Neural progenitor cell (in vitro differentiated cells): Measurements from ENCODE around the gene NCOA6. TPM values are rescaled to one million over a fixed set of nuclear protein-coding genes. Genes with fewer than 3 reads are reported as not detected.

Source experiments
- DNase-seq: peaks from one replicate; pipeline ENCODE4 v3.0.0-alpha.2; 2016; ENCODE audit warnings: low spot score
- H2AFZ ChIP-seq: fragments of 200-600 bp; sonication (generic); replicated peaks from 2 replicates; pipeline ENCODE4 v1.6.1; 2016; ENCODE audit warnings: antibody characterized with exemption
- H3F3A ChIP-seq: fragments of 200-600 bp; sonication (generic); 2 replicates; pipeline ENCODE4 v1.6.1; 2016; ENCODE audit warnings: antibody characterized with exemption, low read depth
- H3K27ac ChIP-seq: fragments of 200-600 bp; sonication (generic); 2 replicates; pipeline ENCODE4 v1.5.1; 2016; ENCODE audit warnings: mild to moderate bottlenecking
- H3K27me3 ChIP-seq: fragments of 200-600 bp; sonication (generic); 2 replicates; pipeline ENCODE4 v1.6.1; 2016; ENCODE audit warnings: mild to moderate bottlenecking, moderate library complexity
- H3K36me3 ChIP-seq: fragments of 200-600 bp; sonication (generic); 2 replicates; pipeline ENCODE4 v1.5.1; 2016
- H3K4me1 ChIP-seq: fragments of 200-600 bp; sonication (generic); 2 replicates; pipeline ENCODE4 v1.6.1; 2016; ENCODE audit warnings: mixed run types
- H3K4me2 ChIP-seq: fragments of 200-600 bp; sonication (generic); 2 replicates; pipeline ENCODE4 v1.6.1; 2016
- H3K4me3 ChIP-seq: fragments of 200-600 bp; sonication (generic); 2 replicates; pipeline ENCODE4 v1.5.1; 2016
- H3K79me2 ChIP-seq: fragments of 200-600 bp; sonication (generic); 2 replicates; pipeline ENCODE4 v1.6.1; 2016; ENCODE audit warnings: low read depth
- H3K9ac ChIP-seq: fragments of 200-600 bp; sonication (generic); 2 replicates; pipeline ENCODE4 v1.6.1; 2016
- H3K9me3 ChIP-seq: fragments of 200-600 bp; sonication (generic); 2 replicates; pipeline ENCODE4 v1.5.1; 2016; ENCODE audit warnings: low read depth
- H4K20me1 ChIP-seq: fragments of 200-600 bp; sonication (generic); 2 replicates; pipeline ENCODE4 v1.6.1; 2016; ENCODE audit warnings: low read depth
- H3K27ac Mint-ChIP-seq: 3 replicates; pipeline ENCODE4 v1.8.0; 2021; ENCODE audit warnings: mixed read lengths
- H3K27me3 Mint-ChIP-seq: 2 replicates; pipeline ENCODE4 v1.8.0; 2022; ENCODE audit warnings: low read depth, mild to moderate bottlenecking, inconsistent platforms, moderate library complexity, mixed read lengths; ENCODE audit not compliant: insufficient read depth
- H3K36me3 Mint-ChIP-seq: 3 replicates; pipeline ENCODE4 v1.8.0; 2021; ENCODE audit warnings: mixed read lengths
- H3K4me1 Mint-ChIP-seq: 3 replicates; pipeline ENCODE4 v1.8.0; 2021; ENCODE audit warnings: mixed read lengths
- H3K4me3 Mint-ChIP-seq: 3 replicates; pipeline ENCODE4 v1.8.0; 2021; ENCODE audit warnings: mild to moderate bottlenecking, moderate library complexity, mixed read lengths
- H3K9me3 Mint-ChIP-seq: 3 replicates; pipeline ENCODE4 v1.8.0; 2020; ENCODE audit warnings: mixed read lengths
- EZH2 ChIP-seq: fragments of 200-600 bp; sonication (generic); IDR thresholded peaks from 2 replicates; pipeline ENCODE4 v1.6.1; 2017; ENCODE audit warnings: antibody characterized with exemption, mild to moderate bottlenecking, moderate library complexity
- EZH2phosphoT487 ChIP-seq: fragments of 200-600 bp; sonication (generic); IDR thresholded peaks from 2 replicates; pipeline ENCODE4 v1.6.1; 2017; ENCODE audit warnings: antibody characterized with exemption
- total RNA-seq: library from RNA; depleted of rRNA; stranded (reverse); fragments of >200 nt; gene quantifications from 2 replicates; pipeline ENCODE4 v1.2.3, GENCODE V29; 2015; ENCODE audit warnings: low replicate concordance
- TF ChIP-seq, protein P1 (sequence below): fragments of 200-600 bp; sonication (generic); IDR thresholded peaks from 2 replicates; pipeline ENCODE4 v1.5.1; 2017; ENCODE audit warnings: antibody characterized with exemption, mild to moderate bottlenecking

The NCOA6 gene
- total RNA-seq, 1 donor from 2014 or later: 14.3 TPM

DNA sequence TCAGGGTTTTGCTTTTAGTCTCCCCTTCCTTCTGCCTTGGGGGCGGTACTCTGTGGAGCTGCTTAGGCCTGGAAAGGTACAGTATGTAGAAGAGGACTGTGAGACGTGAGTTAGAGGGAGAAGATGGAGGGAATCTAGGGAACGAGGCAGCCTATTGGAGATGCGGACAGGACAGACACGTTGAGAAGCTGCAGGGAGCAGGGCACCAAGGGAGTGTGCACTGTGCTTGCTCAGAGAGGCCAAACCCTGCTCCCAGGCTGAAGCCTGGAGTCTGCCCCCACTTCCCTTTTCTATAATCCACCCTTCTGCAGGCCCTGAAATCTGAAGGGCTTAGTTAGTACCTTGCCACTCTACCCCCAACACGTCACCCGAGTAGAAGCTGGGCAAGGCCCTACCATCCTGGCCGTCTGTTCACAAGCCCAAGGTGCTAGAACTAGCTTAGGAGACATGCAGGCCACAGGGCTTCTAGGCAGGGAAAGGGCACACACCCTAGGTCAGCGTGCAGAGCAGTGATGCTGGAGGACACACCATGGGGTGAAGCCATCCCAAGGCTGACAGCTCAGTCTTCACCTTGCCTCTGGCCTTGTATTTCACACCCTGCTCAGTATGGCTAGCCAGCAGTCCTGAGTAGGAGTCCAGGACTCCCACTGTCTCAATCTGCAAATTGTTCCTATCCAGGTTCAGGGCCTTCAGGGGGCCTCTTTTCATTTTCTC, 114.4 kb downstream of the NCOA6 start:
- H3K27me3 Mint-ChIP-seq: peaks cover 26% of the 10 kb centered on the region
- H3K27me3 ChIP-seq: peaks cover 61% of the 10 kb centered on the region
- no peaks in the 10 kb centered on the region for H3K36me3 ChIP-seq
- H2AFZ ChIP-seq: no peak overlapping the region
- no peak for DNase-seq
- TF ChIP-seq EZH2 (no peak), EZH2phosphoT487 (no peak)
- TF ChIP-seq, protein P1, sequence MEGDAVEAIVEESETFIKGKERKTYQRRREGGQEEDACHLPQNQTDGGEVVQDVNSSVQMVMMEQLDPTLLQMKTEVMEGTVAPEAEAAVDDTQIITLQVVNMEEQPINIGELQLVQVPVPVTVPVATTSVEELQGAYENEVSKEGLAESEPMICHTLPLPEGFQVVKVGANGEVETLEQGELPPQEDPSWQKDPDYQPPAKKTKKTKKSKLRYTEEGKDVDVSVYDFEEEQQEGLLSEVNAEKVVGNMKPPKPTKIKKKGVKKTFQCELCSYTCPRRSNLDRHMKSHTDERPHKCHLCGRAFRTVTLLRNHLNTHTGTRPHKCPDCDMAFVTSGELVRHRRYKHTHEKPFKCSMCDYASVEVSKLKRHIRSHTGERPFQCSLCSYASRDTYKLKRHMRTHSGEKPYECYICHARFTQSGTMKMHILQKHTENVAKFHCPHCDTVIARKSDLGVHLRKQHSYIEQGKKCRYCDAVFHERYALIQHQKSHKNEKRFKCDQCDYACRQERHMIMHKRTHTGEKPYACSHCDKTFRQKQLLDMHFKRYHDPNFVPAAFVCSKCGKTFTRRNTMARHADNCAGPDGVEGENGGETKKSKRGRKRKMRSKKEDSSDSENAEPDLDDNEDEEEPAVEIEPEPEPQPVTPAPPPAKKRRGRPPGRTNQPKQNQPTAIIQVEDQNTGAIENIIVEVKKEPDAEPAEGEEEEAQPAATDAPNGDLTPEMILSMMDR: no peak
- H3F3A ChIP-seq: peaks cover 21% of the 10 kb centered on the region
- H3K4me3 Mint-ChIP-seq: peak overlapping the region; percentile 85
- H3K27ac Mint-ChIP-seq: no peak overlapping the region
- H4K20me1 ChIP-seq: peaks cover 13% of the 10 kb centered on the region
- no peak overlapping the region for H3K9ac ChIP-seq
- peaks cover 7% of the 10 kb centered on the region for H3K4me1 Mint-ChIP-seq
- H3K4me3 ChIP-seq: no peak overlapping the region
- H3K9me3 ChIP-seq: no peaks in the 10 kb centered on the region
- H3K36me3 Mint-ChIP-seq: peaks cover 11% of the 10 kb centered on the region
- no peaks in the 10 kb centered on the region for H3K4me1 ChIP-seq
- H3K27ac ChIP-seq: no peak overlapping the region
- H3K79me2 ChIP-seq: no peaks in the 10 kb centered on the region
- peak overlapping the region; percentile 99 for H3K4me2 ChIP-seq
- H3K9me3 Mint-ChIP-seq: no peaks in the 10 kb centered on the region

DNA sequence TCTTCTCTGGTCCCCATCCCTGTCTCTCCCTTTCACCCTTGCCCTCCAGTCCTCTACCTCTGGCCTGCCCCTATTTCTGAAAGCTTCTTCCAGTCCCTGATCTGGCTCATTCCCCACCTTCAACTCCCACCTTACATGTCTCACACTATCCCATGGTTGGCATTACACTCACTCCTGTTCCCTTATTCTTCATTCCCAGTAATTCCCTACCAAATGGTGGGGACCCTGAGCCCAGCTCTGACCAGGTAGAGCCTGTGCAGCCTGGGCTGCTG, 114.9 kb downstream of the NCOA6 start:
- Histone ChIP-seq H4K20me1 (peaks cover 18% of the 10 kb centered on the region), H3K4me3 (peak overlapping the region; percentile 69), H3K27ac (no peak overlapping the region), H2AFZ (no peak overlapping the region), H3K27me3 (peaks cover 66% of the 10 kb centered on the region), H3F3A (peaks cover 22% of the 10 kb centered on the region), H3K79me2 (no peaks in the 10 kb centered on the region), H3K9me3 (no peaks in the 10 kb centered on the region), H3K4me1 (no peaks in the 10 kb centered on the region), H3K9ac (no peak overlapping the region), H3K36me3 (no peaks in the 10 kb centered on the region), H3K4me2 (peak overlapping the region; percentile 99)
- peaks cover 9% of the 10 kb centered on the region for H3K4me1 Mint-ChIP-seq
- H3K4me3 Mint-ChIP-seq: peak overlapping the region; percentile 85
- TF ChIP-seq, protein P1: no peak
- TF ChIP-seq EZH2phosphoT487: peak; percentile 6
- peaks cover 29% of the 10 kb centered on the region for H3K27me3 Mint-ChIP-seq
- DNase-seq: no peak
- H3K9me3 Mint-ChIP-seq: no peaks in the 10 kb centered on the region
- no peak overlapping the region for H3K27ac Mint-ChIP-seq
- peaks cover 11% of the 10 kb centered on the region for H3K36me3 Mint-ChIP-seq

DNA sequence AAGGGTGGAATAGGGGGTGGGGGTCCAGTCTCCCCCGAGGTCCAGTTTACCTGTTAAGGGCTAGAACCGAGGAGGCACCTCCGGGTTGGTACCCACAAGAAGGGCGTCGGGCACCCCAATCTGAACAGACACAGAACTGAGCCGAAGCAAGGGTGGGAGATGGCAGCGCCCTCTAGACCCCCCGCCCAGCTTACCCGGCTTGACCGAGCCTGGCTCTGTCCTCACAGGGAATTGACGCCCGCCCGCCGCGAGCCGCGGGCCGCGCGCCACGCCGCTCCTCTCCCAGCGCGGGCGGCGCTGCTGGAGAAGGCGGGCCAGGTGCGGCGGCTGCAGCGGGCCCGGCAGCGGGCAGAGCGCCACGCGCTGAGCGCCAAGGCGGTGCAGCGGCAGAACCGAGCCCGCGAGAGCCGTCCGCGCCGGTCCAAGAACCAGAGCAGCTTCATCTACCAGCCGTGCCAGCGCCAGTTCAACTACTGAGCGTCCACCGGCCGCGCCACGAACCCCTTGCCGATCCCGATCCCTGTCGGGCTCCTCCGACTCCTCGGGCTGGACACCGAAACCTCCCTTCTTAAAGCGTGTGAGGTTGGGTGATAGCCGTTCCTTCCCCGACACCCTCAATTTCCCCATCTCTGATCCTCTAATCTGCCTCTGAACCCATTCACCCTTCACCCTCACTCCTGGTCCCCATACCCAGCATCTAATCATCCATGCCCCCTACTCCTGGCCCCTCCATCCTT, 115.5 kb downstream of the NCOA6 start:
- Histone ChIP-seq H3K79me2 (no peaks in the 10 kb centered on the region), H3K9me3 (no peaks in the 10 kb centered on the region), H3K4me3 (peak overlapping the region; percentile 69), H3K36me3 (no peaks in the 10 kb centered on the region), H4K20me1 (peaks cover 23% of the 10 kb centered on the region), H3K4me1 (no peaks in the 10 kb centered on the region), H3K9ac (no peak overlapping the region), H3K27me3 (peaks cover 72% of the 10 kb centered on the region), H3K27ac (no peak overlapping the region), H3F3A (peaks cover 27% of the 10 kb centered on the region), H2AFZ (peak overlapping the region; percentile 88), H3K4me2 (peak overlapping the region; percentile 99)
- Mint-ChIP-seq H3K9me3 (no peaks in the 10 kb centered on the region), H3K4me3 (peak overlapping the region; percentile 86), H3K27ac (no peak overlapping the region), H3K4me1 (peaks cover 13% of the 10 kb centered on the region), H3K27me3 (peaks cover 30% of the 10 kb centered on the region), H3K36me3 (peaks cover 7% of the 10 kb centered on the region)
- TF ChIP-seq, protein P1: peak; percentile 57
- peak; percentile 60 for TF ChIP-seq EZH2
- TF ChIP-seq EZH2phosphoT487: peak; percentile 54
- DNase-seq: peak; percentile 90
